SK-N-SH (cell line): ENCODE measurements around the gene GJA8. TPM values are rescaled to one million over a fixed set of nuclear protein-coding genes. Genes with fewer than 3 reads are reported as not detected.

ENCODE experiments used
- CTCF ChIA-PET: fragments of 300-600, 350-600 bp; formaldehyde crosslinking; extraction: SDS; loops from one replicate; lab custom pipeline; 2021; lab: Yijun Ruan, JAX
- POLR2A ChIA-PET: fragments of 350-600 bp; sonication (Branson Sonifier 250); formaldehyde crosslinking; extraction: SDS; loops from one replicate; lab custom pipeline; 2020; ENCODE audit warnings: antibody characterized with exemption, inconsistent platforms; lab: Yijun Ruan, JAX
- DNase-seq: peaks from one replicate; pipeline ENCODE4 v3.0.0; 2012
- H2AFZ ChIP-seq: fragments of 200-600 bp; sonication (generic); 2 replicates; pipeline ENCODE4 v1.8.1; 2016; ENCODE audit warnings: antibody characterized with exemption, mild to moderate bottlenecking, low read depth
- H3F3A ChIP-seq: fragments of 200-600 bp; sonication (generic); replicated peaks from 2 replicates; pipeline ENCODE3; 2016; ENCODE audit warnings: antibody characterized with exemption, mild to moderate bottlenecking; ENCODE audit not compliant: insufficient read depth
- H3K27ac ChIP-seq, 2 experiments: fragments of 200-500 bp in 1 of 2; fragments of 200-600 bp in 1 of 2; sonication (Bioruptor generic) in 1 of 2; sonication (generic), shearing (Covaris generic) in 1 of 2; 2 replicates each; pipeline versions ENCODE4 v1.5.1 to v1.6.1; 2014 to 2016; ENCODE audit warnings: low read depth in 2 of 2, inconsistent platforms in 1 of 2, low read length in 1 of 2, mild to moderate bottlenecking in 1 of 2, mixed read lengths in 1 of 2
- H3K27me3 ChIP-seq: fragments of 200-600 bp; sonication (generic), shearing (Covaris generic); 2 replicates; pipeline ENCODE4 v1.6.1; 2016; ENCODE audit warnings: mixed run types; ENCODE audit not compliant: insufficient read depth
- H3K36me3 ChIP-seq, 2 experiments: fragments of 200-500 bp in 1 of 2; fragments of 200-600 bp in 1 of 2; sonication (Bioruptor generic) in 1 of 2; sonication (generic) in 1 of 2; replicated peaks in 1 of 2; 2 replicates each; pipeline versions ENCODE3 to v1.5.1; 2014 to 2016; ENCODE audit warnings: low read length in 1 of 2, mild to moderate bottlenecking in 1 of 2; ENCODE audit not compliant: insufficient read depth in 2 of 2, control insufficient read depth in 1 of 2
- H3K4me1 ChIP-seq, 2 experiments: fragments of 200-500 bp in 1 of 2; fragments of 200-600 bp in 1 of 2; sonication (Bioruptor generic) in 1 of 2; sonication (generic), shearing (Covaris generic) in 1 of 2; 2 replicates each; pipeline versions ENCODE4 v1.5.1 to v1.6.1; 2014 to 2016; ENCODE audit warnings: low read depth in 1 of 2, low read length in 1 of 2, mixed run types in 1 of 2; ENCODE audit not compliant: insufficient read depth in 2 of 2, control insufficient read depth in 1 of 2
- H3K4me2 ChIP-seq: fragments of 200-600 bp; sonication (generic), shearing (Covaris generic); 2 replicates; pipeline ENCODE4 v1.6.1; 2017; ENCODE audit warnings: mixed run types
- H3K4me3 ChIP-seq, 2 experiments: fragments of 200-500 bp in 1 of 2; fragments of 200-600 bp in 1 of 2; sonication (Bioruptor generic) in 1 of 2; sonication (generic), shearing (Covaris generic) in 1 of 2; 2 replicates each; pipeline versions ENCODE4 v1.5.1 to v1.8.1; 2014 to 2016; ENCODE audit warnings: low read depth in 2 of 2, inconsistent platforms in 1 of 2, low read length in 1 of 2, mild to moderate bottlenecking in 1 of 2, mixed read lengths in 1 of 2, moderate library complexity in 1 of 2
- H3K79me2 ChIP-seq: fragments of 200-600 bp; sonication (generic); 2 replicates; pipeline ENCODE4 v1.8.1; 2017; ENCODE audit warnings: mild to moderate bottlenecking; ENCODE audit not compliant: insufficient read depth
- H3K9ac ChIP-seq: fragments of 200-600 bp; sonication (generic); 2 replicates; pipeline ENCODE4 v1.6.1; 2017; ENCODE audit warnings: mixed run types
- H3K9me2 ChIP-seq: fragments of 200-600 bp; sonication (generic); 2 replicates; pipeline ENCODE4 v1.6.1; 2017; ENCODE audit warnings: mixed run types
- H3K9me3 ChIP-seq: fragments of 200-600 bp; sonication (generic); 2 replicates; pipeline ENCODE4 v1.6.1; 2017; ENCODE audit warnings: mixed run types, mild to moderate bottlenecking, moderate library complexity
- H4K20me1 ChIP-seq: fragments of 200-600 bp; sonication (generic); 2 replicates; pipeline ENCODE4 v1.6.1; 2017; ENCODE audit warnings: mild to moderate bottlenecking, mixed run types; ENCODE audit not compliant: insufficient read depth
- FOXM1 ChIP-seq: IDR thresholded peaks from 2 replicates; pipeline ENCODE4 v1.4.0; 2012; ENCODE audit warnings: low read depth, mild to moderate bottlenecking
- GABPA ChIP-seq: IDR thresholded peaks from 2 replicates; pipeline ENCODE4 v1.4.0; 2012; ENCODE audit warnings: low read depth, mild to moderate bottlenecking
- GATA2 ChIP-seq: sonication (generic); formaldehyde crosslinking; IDR thresholded peaks from 2 replicates; pipeline ENCODE4 v1.5.0; 2020; ENCODE audit warnings: mild to moderate bottlenecking, missing genetic modification reagents
- IRF3 ChIP-seq: fragments of 150-350 bp; IDR thresholded peaks from 2 replicates; pipeline ENCODE4 v1.6.1; 2016; ENCODE audit warnings: mild to moderate bottlenecking, low read depth, low read length
- NFIC ChIP-seq: IDR thresholded peaks from 2 replicates; pipeline ENCODE4 v1.4.0; 2012; ENCODE audit warnings: borderline replicate concordance
- POLR2AphosphoS5 ChIP-seq: IDR thresholded peaks from 2 replicates; pipeline ENCODE4 v1.6.1; 2012; ENCODE audit warnings: low read depth, low read length
- RCOR1 ChIP-seq: fragments of 150-350 bp; IDR thresholded peaks from 2 replicates; pipeline ENCODE4 v1.6.1; 2017; ENCODE audit warnings: antibody characterized with exemption, low read length
- REST ChIP-seq: IDR thresholded peaks from 2 replicates; pipeline ENCODE4 v1.6.1; 2012; ENCODE audit warnings: mild to moderate bottlenecking, low read depth, low read length, moderate library complexity
- RXRA ChIP-seq: IDR thresholded peaks from 2 replicates; pipeline ENCODE4 v1.4.0; 2012; ENCODE audit warnings: low read depth, mild to moderate bottlenecking, borderline replicate concordance
- TAF1 ChIP-seq: IDR thresholded peaks from 2 replicates; pipeline ENCODE4 v1.6.1; 2012; ENCODE audit warnings: low read depth, mild to moderate bottlenecking, low read length, moderate library complexity, borderline replicate concordance
- USF2 ChIP-seq: fragments of 150-350 bp; IDR thresholded peaks from 2 replicates; pipeline ENCODE4 v1.6.1; 2017; ENCODE audit warnings: antibody characterized with exemption, low read length, low read depth, borderline replicate concordance
- ZBTB33 ChIP-seq: IDR thresholded peaks from 2 replicates; pipeline ENCODE4 v1.4.0; 2012; ENCODE audit warnings: low read depth, borderline replicate concordance
- WGBS: methylation state at CpG from one replicate; pipeline ENCODE4 v1.1.6; 2017; ENCODE audit warnings: low lambda C conversion rate; 5-methylcytosine and 5-hydroxymethylcytosine counted together
- polyA plus RNA-seq, 3 experiments: library from polyadenylated mRNA; depleted of rRNA; stranded (reverse); fragments of >200 nt; gene quantifications; 2 replicates each; pipeline ENCODE4 v1.2.3, GENCODE V29; 2012

Gene GJA8
- polyA plus RNA-seq, 1 of the 3 experiments (the other 2 are of a cell fraction) = not detected

GRCh38 chr1:147895123-147895522, 7.5 kb upstream of the GJA8 start:
- no peaks in the 10 kb centered on the region for H3K9me2 ChIP-seq
- no peak overlapping the region for H3K4me3 ChIP-seq
- H3K79me2 ChIP-seq = no peaks in the 10 kb centered on the region
- CTCF ChIA-PET = interaction anchor here (1.1 to 3.7 kb wide), 3 partner anchors 9 to 24 kb away, joined by 3 to 59 read pairs (median 3); partner anchors contain the start of gene GJA8
- no peaks in the 10 kb centered on the region; the same call in 1 of the 2 replicates for H3K27me3 ChIP-seq
- no peaks in the 10 kb centered on the region for H3F3A ChIP-seq
- 45% methylated on average over 4 of the region's 4 CpGs for WGBS
- no peak for DNase-seq
- H3K9ac ChIP-seq = no peak overlapping the region
- POLR2A ChIA-PET = no interaction called here
- peaks cover 0 to 9% of the 10 kb centered on the region in 2 experiments; a peak in 1 of 4 replicates for H3K4me1 ChIP-seq
- H4K20me1 ChIP-seq = no peaks in the 10 kb centered on the region
- no peak overlapping the region for H3K4me2 ChIP-seq
- H3K27ac ChIP-seq = no peak overlapping the region
- no peaks in the 10 kb centered on the region for H3K9me3 ChIP-seq
- TF ChIP-seq RCOR1 = no peak
- no peak for TF ChIP-seq GABPA
- TF ChIP-seq ZBTB33 = no peak
- TF ChIP-seq REST = no peak
- no peak for TF ChIP-seq FOXM1
- TF ChIP-seq GATA2 = no peak
- no peak for TF ChIP-seq TAF1
- TF ChIP-seq POLR2AphosphoS5 = no peak
- TF ChIP-seq NFIC = no peak
- TF ChIP-seq, all 33 proteins: peak for 0
- Histone ChIP-seq H3K36me3 (no peaks in the 10 kb centered on the region), H2AFZ (no peak overlapping the region)

- H3K27ac ChIP-seq = no peak overlapping the region
- H3K4me1 ChIP-seq = peaks cover 0 to 9% of the 10 kb centered on the region in 2 experiments; a peak in 1 of 4 replicates
- POLR2A ChIA-PET = no interaction called here
- H3K79me2 ChIP-seq = no peaks in the 10 kb centered on the region
- DNase-seq = peak; percentile 34
- CTCF ChIA-PET = interaction anchor here (0.7 to 1.7 kb wide), 3 partner anchors 10 to 616 kb away, joined by 3 read pairs; a partner anchor contains a TSS
- no peak overlapping the region for H2AFZ ChIP-seq
- H4K20me1 ChIP-seq = no peaks in the 10 kb centered on the region
- 6% methylated on average over 7 of the region's 8 CpGs for WGBS
- H3K4me2 ChIP-seq = no peak overlapping the region
- no peaks in the 10 kb centered on the region for H3K36me3 ChIP-seq
- H3K9ac ChIP-seq = no peak overlapping the region
- no peaks in the 10 kb centered on the region for H3K9me2 ChIP-seq
- no peaks in the 10 kb centered on the region for H3F3A ChIP-seq
- H3K4me3 ChIP-seq = no peak overlapping the region
- no peaks in the 10 kb centered on the region; the same call in 1 of the 2 replicates for H3K27me3 ChIP-seq
- H3K9me3 ChIP-seq = no peaks in the 10 kb centered on the region
- TF ChIP-seq ZBTB33 = no peak
- no peak for TF ChIP-seq IRF3
- no peak for TF ChIP-seq USF2
- no peak for TF ChIP-seq POLR2AphosphoS5
- no peak for TF ChIP-seq RXRA
- TF ChIP-seq NFIC = no peak
Measured at GRCh38 chr1:147897029-147897752, 5.4 kb upstream of the GJA8 start.
